ENCODE measurements around the gene ATAD1.
"Not testable (repeated sequence)": the region's sequence is repeated elsewhere in the genome, so short reads cannot be mapped to it uniquely, and the experiment has no call there.

The ATAD1 gene

DNA sequence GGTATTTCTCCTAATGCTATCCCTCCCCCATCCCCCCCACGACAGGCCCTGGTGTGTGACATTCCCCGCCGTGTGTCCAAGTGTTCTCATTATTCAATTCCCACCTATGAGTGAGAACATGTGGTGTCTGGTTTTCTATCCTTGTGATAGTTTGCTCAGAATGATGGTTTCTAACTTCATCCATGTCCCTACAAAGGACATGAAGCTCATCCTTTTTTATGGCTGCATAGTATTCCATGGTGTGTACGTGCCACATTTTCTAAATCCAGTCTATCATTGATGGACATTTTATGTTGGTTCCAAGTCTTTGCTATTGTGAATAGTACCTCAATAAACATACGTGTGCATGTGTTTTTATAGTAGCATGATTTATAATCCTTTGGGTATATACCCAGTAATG, 37.2 kb upstream of the ATAD1 start:
- H3K27ac Mint-ChIP-seq, H3K4me3 Mint-ChIP-seq, H3K36me3 Mint-ChIP-seq, H3K27me3 Mint-ChIP-seq, H3K9me3 Mint-ChIP-seq: not testable (repeated sequence)
- H3K4me1 Mint-ChIP-seq: peaks cover 23% of the 10 kb centered on the region

DNA sequence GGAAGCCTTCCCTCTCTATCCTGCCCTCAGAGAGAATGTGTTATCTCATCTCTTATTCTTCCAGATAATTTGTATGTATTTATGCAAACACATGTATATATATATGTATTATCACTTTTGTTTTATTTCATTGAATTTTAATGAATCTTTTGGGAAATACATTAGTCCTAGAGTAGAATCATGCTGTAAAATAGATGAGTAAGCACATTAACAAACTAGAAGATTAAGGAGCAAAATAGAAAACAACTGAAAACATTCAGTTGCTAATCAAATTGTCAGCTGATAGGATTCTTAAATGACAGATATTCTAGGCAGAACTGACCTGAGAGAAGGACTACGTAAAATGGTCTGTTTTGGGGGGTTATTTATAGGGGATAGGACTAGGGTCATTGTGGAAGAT, 34.1 kb upstream of the ATAD1 start:
- no peaks in the 10 kb centered on the region for H3K27me3 Mint-ChIP-seq
- H3K4me3 Mint-ChIP-seq: no peak overlapping the region
- no peaks in the 10 kb centered on the region for H3K36me3 Mint-ChIP-seq
- no peaks in the 10 kb centered on the region for H3K9me3 Mint-ChIP-seq
- H3K27ac Mint-ChIP-seq: no peak overlapping the region
- peaks cover 23% of the 10 kb centered on the region for H3K4me1 Mint-ChIP-seq

DNA sequence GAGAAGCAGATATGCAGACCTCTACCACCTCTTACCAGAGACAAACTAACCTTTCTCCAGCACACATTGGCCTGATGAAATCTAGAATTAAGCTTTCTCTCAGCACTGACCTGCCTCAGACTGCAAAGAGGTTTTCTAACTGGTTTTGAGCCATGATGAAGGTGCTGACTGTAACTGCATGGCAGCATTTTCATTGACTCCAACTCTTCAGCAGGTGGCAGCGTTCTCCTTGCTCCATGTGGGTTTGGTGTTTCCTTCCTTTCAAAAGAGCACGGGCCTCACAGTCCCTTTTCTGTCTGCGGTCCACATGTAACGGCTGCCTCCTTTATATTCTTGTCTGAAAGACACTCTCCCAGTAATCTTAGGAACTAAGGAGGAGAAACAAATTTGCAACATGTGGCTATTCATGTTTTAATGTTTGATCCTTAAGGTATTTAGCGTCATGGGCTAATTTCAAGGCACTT, 32.7 kb upstream of the ATAD1 start:
- Mint-ChIP-seq H3K4me1 (peaks cover 21% of the 10 kb centered on the region), H3K4me3 (no peak overlapping the region), H3K9me3 (no peaks in the 10 kb centered on the region), H3K36me3 (no peaks in the 10 kb centered on the region), H3K27me3 (no peaks in the 10 kb centered on the region), H3K27ac (no peak overlapping the region)

DNA sequence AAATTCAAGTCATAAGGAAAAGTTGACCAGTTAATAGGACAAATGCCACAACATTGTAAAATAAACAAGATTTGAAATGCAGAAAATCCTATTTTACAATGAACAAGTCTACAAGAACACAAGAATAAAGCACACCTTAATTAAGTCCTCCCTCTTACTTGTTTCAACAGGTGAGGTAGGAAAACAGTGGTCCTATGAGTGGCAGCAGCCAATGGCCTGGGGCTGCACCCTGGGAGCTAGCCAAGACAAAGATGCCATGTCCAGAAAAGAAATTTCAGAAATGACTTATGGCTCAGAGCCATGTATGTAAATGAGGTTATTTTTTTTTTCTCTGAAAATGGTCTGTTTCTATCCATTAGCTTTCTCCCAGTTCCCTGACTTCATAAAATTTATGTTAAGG, 31.0 kb upstream of the ATAD1 start:
- Mint-ChIP-seq H3K4me1 (peaks cover 14% of the 10 kb centered on the region), H3K27me3 (no peaks in the 10 kb centered on the region), H3K27ac (no peak overlapping the region), H3K9me3 (no peaks in the 10 kb centered on the region), H3K4me3 (no peak overlapping the region), H3K36me3 (no peaks in the 10 kb centered on the region)

DNA sequence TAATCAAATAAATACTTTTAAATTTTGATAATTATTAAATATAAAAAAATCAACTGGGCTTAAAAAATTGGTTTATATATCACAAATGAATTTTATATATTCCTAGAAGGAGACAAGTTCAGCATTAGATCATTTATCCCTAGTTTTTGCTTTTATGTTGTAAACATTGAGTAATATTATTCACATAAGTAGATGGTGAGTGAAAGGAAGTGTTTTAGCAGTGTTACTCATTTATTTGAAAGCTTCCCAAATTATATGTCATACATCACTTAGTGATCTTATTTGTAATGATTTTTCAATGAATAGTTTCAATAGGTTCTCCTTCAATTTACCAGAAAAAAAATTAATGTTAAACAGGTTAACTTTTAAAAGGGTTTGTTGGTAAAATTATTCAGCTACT, 29.5 kb upstream of the ATAD1 start:
- Mint-ChIP-seq H3K36me3 (no peaks in the 10 kb centered on the region), H3K4me1 (peaks cover 12% of the 10 kb centered on the region), H3K4me3 (no peak overlapping the region), H3K27me3 (no peaks in the 10 kb centered on the region), H3K9me3 (no peaks in the 10 kb centered on the region), H3K27ac (no peak overlapping the region)

DNA sequence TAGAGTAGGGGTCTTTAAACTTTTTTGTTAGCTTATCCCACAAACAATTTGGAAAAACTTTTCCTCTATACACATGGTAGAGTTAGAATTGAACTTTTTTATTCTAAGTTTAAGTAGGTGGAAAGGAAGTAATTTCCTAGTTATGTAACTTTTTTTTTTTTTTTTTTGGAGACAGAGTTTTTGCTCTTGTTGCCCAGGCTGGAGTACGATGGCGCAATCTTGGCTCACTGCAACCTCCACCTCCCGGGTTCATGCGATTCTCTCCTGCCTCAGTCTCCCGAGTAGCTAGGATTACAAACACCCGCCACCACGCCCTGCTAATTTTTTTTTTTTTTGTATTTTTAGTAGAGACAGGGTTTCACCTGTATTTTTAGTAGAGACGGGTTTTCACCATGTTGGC, 28.7 kb upstream of the ATAD1 start:
- not testable (repeated sequence) for H3K27ac Mint-ChIP-seq, H3K27me3 Mint-ChIP-seq, H3K9me3 Mint-ChIP-seq, H3K36me3 Mint-ChIP-seq, H3K4me3 Mint-ChIP-seq
- H3K4me1 Mint-ChIP-seq: peaks cover 12% of the 10 kb centered on the region

DNA sequence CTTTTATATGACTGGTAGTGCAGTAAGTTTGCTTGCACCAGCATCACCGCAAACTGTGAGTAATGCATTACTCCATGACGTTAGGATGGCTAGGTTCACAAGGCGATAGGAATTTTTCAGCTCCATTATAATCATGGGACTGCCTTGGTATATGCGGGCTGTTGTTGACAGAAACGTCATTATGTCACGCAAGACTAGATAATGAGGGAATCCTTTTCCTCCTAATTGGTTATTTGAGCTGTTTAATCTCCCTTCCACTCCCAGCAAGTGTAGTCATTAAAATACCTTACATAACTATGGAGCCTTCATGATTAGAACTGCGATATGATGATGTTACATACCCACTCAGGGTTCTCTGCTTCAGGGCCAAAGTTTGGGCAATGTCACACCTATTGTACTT, 28.0 kb upstream of the ATAD1 start:
- Mint-ChIP-seq H3K27me3 (no peaks in the 10 kb centered on the region), H3K4me3 (no peak overlapping the region), H3K27ac (no peak overlapping the region), H3K9me3 (no peaks in the 10 kb centered on the region), H3K4me1 (peaks cover 8% of the 10 kb centered on the region), H3K36me3 (no peaks in the 10 kb centered on the region)

DNA sequence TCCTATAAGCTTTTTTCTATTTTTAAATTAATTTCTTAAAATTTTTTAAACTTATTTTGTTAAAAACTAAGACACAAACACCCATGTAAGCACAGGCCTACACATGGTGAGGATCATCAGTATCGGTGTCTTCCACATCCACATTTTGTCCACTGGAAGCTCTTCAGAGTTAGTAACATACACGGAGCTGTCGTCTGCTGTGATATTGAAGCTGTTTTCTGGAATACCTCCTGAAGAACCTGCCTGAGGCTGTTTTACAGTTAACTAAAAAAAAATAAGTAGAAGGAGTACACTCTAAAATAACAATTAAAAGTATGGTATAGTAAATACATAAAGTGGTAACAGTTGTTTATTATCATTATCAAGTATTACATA, 27.6 kb upstream of the ATAD1 start:
- no peak overlapping the region for H3K27ac Mint-ChIP-seq
- no peaks in the 10 kb centered on the region for H3K27me3 Mint-ChIP-seq
- peaks cover 5% of the 10 kb centered on the region for H3K4me1 Mint-ChIP-seq

DNA sequence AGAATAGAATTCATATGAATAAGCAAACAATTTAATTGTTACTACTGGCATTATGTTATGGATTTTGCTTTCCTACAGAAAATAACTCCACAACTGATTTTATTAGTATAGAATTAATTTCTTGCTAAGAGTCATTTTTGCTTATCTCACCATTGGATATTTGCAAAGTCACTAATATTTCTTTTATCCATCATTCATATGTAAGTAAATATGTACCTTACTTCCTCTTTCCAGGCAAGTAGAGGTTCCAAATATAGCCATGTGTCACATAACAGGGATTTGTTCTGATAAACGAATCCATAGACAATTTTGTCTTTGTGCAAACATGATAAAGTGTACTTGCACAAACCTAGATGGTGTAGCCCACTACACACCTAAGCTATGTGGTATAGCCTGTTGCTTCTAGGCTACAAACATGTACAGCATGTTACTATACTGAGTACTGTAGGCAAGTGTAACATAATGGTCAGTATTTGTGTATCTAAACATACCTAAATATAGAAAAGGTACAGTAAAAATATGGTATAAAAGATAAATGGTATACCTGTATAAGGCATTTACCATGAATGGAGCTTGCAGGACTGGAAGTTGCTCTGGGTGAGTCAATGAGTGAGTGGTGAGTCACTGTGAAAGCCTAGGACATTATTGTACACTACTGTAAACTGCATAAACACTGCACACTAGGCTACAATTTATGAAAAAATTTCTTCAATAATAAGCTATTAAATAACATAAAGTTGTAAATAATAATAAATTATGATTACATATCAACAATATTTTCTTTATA, 27.0 kb upstream of the ATAD1 start:
- H3K27ac Mint-ChIP-seq: no peak overlapping the region
- peaks cover under 1% of the 10 kb centered on the region for H3K4me1 Mint-ChIP-seq
- H3K36me3 Mint-ChIP-seq: no peaks in the 10 kb centered on the region
- H3K27me3 Mint-ChIP-seq: no peaks in the 10 kb centered on the region
- H3K4me3 Mint-ChIP-seq: no peak overlapping the region
- no peaks in the 10 kb centered on the region for H3K9me3 Mint-ChIP-seq

More for the DNA sequence above, 27.6 kb upstream of the ATAD1 start:
- no peak overlapping the region for H3K4me3 Mint-ChIP-seq
- H3K9me3 Mint-ChIP-seq: no peaks in the 10 kb centered on the region
- no peaks in the 10 kb centered on the region for H3K36me3 Mint-ChIP-seq

DNA sequence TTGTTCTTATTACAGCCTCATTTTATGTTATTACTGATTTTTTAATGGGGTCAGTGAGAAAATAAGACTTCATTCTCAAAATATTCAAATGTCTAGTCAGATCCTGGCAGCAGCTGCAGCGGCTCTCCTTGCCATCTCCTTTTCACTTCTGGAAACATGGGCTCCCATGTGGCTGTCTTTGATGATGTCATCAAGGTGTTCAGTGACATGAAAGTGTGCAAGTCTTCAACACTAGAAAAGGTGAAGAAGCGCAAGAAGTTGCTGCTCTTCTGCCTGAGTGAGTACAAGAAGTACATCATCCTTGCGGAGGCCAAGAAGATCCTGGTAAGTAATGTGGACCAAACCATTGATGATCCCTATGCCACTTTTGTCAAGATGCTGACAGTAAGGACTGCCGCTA, 25.7 kb upstream of the ATAD1 start:
- no peak overlapping the region for H3K4me3 Mint-ChIP-seq
- no peak overlapping the region for H3K27ac Mint-ChIP-seq
- peaks cover 1% of the 10 kb centered on the region for H3K27me3 Mint-ChIP-seq

DNA sequence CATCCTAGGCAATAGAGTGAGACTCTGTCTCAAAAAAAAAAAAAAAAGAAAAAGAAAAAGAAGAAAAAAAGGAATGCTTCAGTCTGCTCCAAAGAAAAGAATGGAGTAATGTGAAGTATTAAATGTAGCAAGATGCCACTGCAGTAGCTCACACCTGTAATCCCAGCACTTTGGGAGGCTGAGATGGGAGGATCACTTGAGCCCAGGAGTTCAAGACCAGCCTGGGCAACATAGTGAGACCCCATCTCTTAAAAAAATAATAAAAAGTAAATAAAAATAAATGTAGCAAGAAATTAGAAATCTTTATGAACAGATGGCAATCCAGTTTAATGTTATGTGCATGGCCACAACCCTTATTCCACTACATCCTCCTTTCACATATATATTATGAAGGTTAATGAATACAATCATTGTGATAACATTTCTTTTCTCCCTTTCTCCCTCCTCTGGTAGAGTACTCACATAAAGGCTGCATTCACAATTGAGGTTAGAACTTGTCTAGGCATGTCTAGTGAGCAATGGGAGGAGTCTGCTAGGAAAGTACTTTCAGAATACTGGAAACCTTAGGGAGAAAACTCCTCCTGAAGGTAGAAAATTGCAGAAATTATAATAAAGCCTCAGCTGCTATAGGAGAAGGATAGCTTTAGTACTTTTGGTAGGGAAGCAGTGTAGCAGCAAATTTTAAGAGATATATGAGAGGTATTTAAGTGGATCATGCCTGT, 24.9 kb upstream of the ATAD1 start:
- no peak overlapping the region for H3K27ac Mint-ChIP-seq
- no peak overlapping the region for H3K4me3 Mint-ChIP-seq
- H3K9me3 Mint-ChIP-seq: no peaks in the 10 kb centered on the region
- H3K36me3 Mint-ChIP-seq: peaks cover 8% of the 10 kb centered on the region
- H3K4me1 Mint-ChIP-seq: no peaks in the 10 kb centered on the region
- H3K27me3 Mint-ChIP-seq: peaks cover 1% of the 10 kb centered on the region

More for the DNA sequence above, 25.7 kb upstream of the ATAD1 start:
- no peaks in the 10 kb centered on the region for H3K9me3 Mint-ChIP-seq
- H3K36me3 Mint-ChIP-seq: peaks cover 5% of the 10 kb centered on the region
- H3K4me1 Mint-ChIP-seq: no peaks in the 10 kb centered on the region

DNA sequence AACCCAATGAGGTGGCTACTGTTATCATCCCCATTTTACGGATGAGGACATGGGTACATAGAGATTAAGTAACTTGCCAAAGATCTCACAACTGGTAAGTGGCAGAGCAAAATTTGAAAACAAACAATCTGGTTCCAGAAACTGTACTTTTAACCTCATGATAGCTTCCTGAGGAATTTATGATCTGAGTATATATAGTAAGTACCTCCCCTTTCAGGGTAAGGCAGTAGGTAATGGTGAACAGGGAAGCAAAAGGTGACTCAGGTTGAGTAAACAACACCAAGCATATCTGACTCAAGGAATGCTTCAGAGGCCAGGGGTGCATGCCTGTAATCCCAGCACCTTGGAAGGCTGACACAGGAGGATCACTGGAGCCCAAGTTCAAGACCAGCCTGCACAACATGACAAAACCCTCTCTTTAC, 24.2 kb upstream of the ATAD1 start:
- no peak overlapping the region for H3K27ac Mint-ChIP-seq
- no peaks in the 10 kb centered on the region for H3K4me1 Mint-ChIP-seq
- H3K4me3 Mint-ChIP-seq: no peak overlapping the region

DNA sequence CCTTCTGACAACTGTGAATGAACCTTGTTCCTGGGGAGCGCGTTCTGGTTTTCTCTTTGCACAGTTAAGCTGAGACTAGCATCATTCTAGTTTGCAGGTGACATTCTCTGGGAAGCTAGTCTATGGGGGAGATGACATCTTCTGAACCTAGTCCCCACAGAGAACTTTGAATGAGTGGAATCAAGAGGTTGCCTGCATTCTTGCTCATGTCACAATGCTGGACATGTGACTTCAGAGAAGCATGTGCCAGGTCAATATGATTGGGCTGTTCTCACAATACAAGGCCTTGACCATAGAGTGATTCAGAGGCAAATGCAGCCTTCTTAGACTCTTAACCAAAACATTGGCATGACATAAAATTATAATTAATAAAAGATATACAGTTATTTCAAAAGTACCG, 23.2 kb upstream of the ATAD1 start:
- Mint-ChIP-seq H3K27me3 (peaks cover 1% of the 10 kb centered on the region), H3K9me3 (peaks cover 6% of the 10 kb centered on the region), H3K4me3 (no peak overlapping the region), H3K36me3 (peaks cover 10% of the 10 kb centered on the region), H3K4me1 (no peaks in the 10 kb centered on the region), H3K27ac (no peak overlapping the region)

More for the DNA sequence above, 24.2 kb upstream of the ATAD1 start:
- Mint-ChIP-seq H3K9me3 (no peaks in the 10 kb centered on the region), H3K36me3 (peaks cover 8% of the 10 kb centered on the region), H3K27me3 (peaks cover 1% of the 10 kb centered on the region)

DNA sequence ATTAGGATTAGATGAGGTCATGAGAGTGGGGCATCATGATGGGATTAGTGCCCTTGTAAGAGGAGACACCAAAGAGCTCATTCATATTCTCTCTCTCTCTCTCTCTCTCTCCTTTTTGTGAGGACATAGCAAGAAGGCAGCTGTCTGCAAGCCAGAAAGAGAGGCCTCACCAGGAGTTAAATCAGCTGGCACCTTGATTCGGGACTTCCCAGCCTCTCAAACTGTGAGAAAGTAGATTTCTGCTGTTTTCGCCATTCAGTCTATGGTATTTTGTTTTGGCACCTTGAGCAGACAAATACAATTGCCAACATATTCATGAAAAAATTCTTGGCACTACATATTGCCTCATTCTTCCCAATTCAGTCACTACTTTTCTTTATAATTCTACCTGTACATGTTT, 20.6 kb upstream of the ATAD1 start:
- Mint-ChIP-seq H3K4me3 (no peak overlapping the region), H3K9me3 (peaks cover 7% of the 10 kb centered on the region), H3K36me3 (peaks cover 10% of the 10 kb centered on the region), H3K4me1 (no peaks in the 10 kb centered on the region), H3K27me3 (peaks cover 1% of the 10 kb centered on the region), H3K27ac (no peak overlapping the region)

DNA sequence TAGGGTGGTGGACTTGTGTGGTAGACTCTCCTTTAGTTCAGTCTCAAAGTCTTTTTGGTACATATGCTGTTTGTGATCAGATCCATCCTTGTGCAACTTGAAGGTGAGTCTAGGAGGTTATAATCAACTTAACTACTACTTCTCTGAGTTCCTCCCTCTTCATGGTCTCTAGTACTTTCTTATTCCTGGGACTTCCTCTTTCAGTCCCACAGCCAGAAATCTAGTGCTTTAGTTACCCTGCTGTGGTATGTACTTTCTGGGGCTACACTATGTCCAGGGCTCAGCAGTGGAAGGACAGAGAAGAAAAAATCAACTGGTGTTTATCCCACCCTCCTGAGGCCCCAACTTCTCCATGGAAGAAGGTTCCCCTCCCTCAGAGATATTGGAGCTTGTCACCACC, 19.4 kb upstream of the ATAD1 start:
- peaks cover 10% of the 10 kb centered on the region for H3K36me3 Mint-ChIP-seq
- H3K9me3 Mint-ChIP-seq: peaks cover 7% of the 10 kb centered on the region
- H3K4me1 Mint-ChIP-seq: no peaks in the 10 kb centered on the region
- no peak overlapping the region for H3K27ac Mint-ChIP-seq
- peaks cover 1% of the 10 kb centered on the region for H3K27me3 Mint-ChIP-seq
- no peak overlapping the region for H3K4me3 Mint-ChIP-seq

DNA sequence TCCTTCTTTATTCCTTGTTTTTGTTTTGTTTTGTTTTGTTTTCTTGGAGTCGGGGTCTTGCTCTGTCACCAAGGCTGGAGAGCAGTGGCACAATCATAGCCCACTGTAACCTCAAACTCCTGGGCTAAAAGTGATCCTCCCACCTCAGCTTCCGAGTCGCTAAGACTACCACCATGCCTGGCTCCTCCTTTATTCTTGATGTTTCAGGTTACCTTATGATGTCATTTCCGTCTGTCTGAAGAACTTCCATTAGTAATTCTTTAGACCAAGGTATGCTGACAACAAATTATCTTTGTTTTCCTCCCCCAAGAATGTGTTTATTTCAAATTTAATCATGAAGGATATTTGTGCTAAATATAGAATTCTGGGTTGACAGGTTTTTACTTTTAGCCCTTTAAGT, 18.1 kb upstream of the ATAD1 start:
- H3K4me3 Mint-ChIP-seq: no peak overlapping the region
- no peaks in the 10 kb centered on the region for H3K4me1 Mint-ChIP-seq
- peaks cover 7% of the 10 kb centered on the region for H3K9me3 Mint-ChIP-seq
- H3K27ac Mint-ChIP-seq: no peak overlapping the region
- peaks cover 1% of the 10 kb centered on the region for H3K27me3 Mint-ChIP-seq
- peaks cover 10% of the 10 kb centered on the region for H3K36me3 Mint-ChIP-seq
